Tibial artery (tissue), 4 donors: ENCODE data around the gene GFOD1.
"Not testable (repeated sequence)": the region's sequence is repeated elsewhere in the genome, so short reads cannot be mapped to it uniquely, and the experiment has no call there.

Experiments used
- DNase-seq, 2 donors: peaks; one replicate each; pipeline ENCODE4 v3.0.0-alpha.2; 2019
- H3K27ac ChIP-seq, 2 donors: fragments of 200-600 bp; sonication (generic) in 1 of 2; 1 replicate in 1 of 2; 2 replicates in 1 of 2; pipeline ENCODE4 v1.5.1; 2018 to 2019; ENCODE audit warnings: mild to moderate bottlenecking in 1 of 2
- H3K27me3 ChIP-seq, 2 donors: fragments of 200-600 bp; sonication (generic) in 1 of 2; one replicate each; pipeline versions ENCODE4 v1.5.1 to v1.6.0; 2016 to 2019
- H3K36me3 ChIP-seq, 3 donors: fragments of 200-600 bp; sonication (generic) in 2 of 3; one replicate each; pipeline ENCODE4 v1.5.1; 2016 to 2019; ENCODE audit warnings: mild to moderate bottlenecking in 2 of 3
- H3K4me1 ChIP-seq, 4 donors: fragments of 200-600 bp; sonication (generic) in 2 of 4; 1 replicate in 3 of 4; 2 replicates in 1 of 4; pipeline ENCODE4 v1.5.1; 2016 to 2019
- H3K4me3 ChIP-seq, 2 donors: fragments of 200-600 bp; sonication (generic) in 1 of 2; 1 replicate in 1 of 2; 2 replicates in 1 of 2; pipeline ENCODE4 v1.5.1; 2018 to 2019; ENCODE audit warnings: mild to moderate bottlenecking in 2 of 2
- H3K9me3 ChIP-seq, 3 donors: fragments of 200-600 bp; sonication (generic) in 1 of 3; one replicate each; pipeline ENCODE4 v1.5.1; 2016 to 2019
- CTCF ChIP-seq, 2 experiments: fragments of 200-600 bp in 1 of 2; fragments of 450-650 bp in 1 of 2; IDR thresholded peaks; one replicate each; pipeline ENCODE4 v1.5.1; 2017 to 2019; ENCODE audit warnings: antibody characterized with exemption in 2 of 2, mild to moderate bottlenecking in 1 of 2, moderate library complexity in 1 of 2
- intact Hi-C: fragments of 100-400 bp; cut with DNase I; formaldehyde crosslinking; loops from one replicate; pipeline ENCODE4 v1.15.0; 2023; ENCODE audit warnings: low total_unique reads

GFOD1 gene

GRCh38 chr6:13515912-13516311 lies 28.5 kb upstream of the GFOD1 start:
- intact Hi-C loops = no loop called here
- no peaks in the 10 kb centered on the region for H3K36me3 ChIP-seq

GRCh38 chr6:13513626-13514502 lies 26.5 kb upstream of the GFOD1 start:
- Histone ChIP-seq H3K4me1 (peaks cover 0 to 26% (median 11%) of the 10 kb centered on the region in 4 donors), H3K9me3 (no peaks in the 10 kb centered on the region), H3K36me3 (no peaks in the 10 kb centered on the region), H3K4me3 (no peak overlapping the region), H3K27ac (no peak overlapping the region), H3K27me3 (no peaks in the 10 kb centered on the region)
- no peak for DNase-seq
- TF ChIP-seq CTCF (IDR thresholded peaks at IDR 0.05) = no peak
- intact Hi-C loops = no loop called here

More at GRCh38 chr6:13515912-13516311, 28.5 kb upstream of the GFOD1 start:
- Histone ChIP-seq H3K27ac (no peak overlapping the region), H3K27me3 (no peaks in the 10 kb centered on the region), H3K4me3 (no peak overlapping the region), H3K9me3 (no peaks in the 10 kb centered on the region), H3K4me1 (peaks cover 0 to 16% (median 3%) of the 10 kb centered on the region in 4 donors)
- no peak for DNase-seq
- TF ChIP-seq CTCF (IDR thresholded peaks at IDR 0.05) = no peak

DNA sequence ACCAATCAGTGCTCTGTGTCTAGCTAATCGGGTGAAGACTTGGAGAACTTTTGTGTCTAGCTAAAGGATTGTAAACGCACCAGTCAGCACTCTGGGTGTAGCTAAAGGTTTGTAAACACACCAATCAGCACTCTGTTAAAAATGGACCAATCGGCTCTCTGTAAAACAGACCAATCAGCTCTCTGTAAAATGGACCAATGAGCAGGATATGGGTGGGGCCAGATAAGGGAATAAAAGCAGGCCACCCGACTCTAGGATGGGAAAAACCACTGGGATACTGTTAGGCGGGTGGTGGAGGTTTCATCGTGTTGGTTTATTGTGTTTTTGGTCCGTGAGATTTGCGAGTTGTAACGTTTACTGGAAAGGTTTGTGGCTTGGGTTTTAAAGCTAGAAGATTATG lies 25.5 kb upstream of the GFOD1 start:
- Histone ChIP-seq H3K36me3 (no peaks in the 10 kb centered on the region), H3K27me3 (no peaks in the 10 kb centered on the region), H3K4me3 (no peak overlapping the region), H3K9me3 (no peaks in the 10 kb centered on the region), H3K4me1 (peaks cover 0 to 31% (median 12%) of the 10 kb centered on the region in 4 donors), H3K27ac (no peak overlapping the region)
- intact Hi-C loops = no loop called here
- DNase-seq = no peak
- no peak for TF ChIP-seq CTCF (IDR thresholded peaks at IDR 0.05)

DNA sequence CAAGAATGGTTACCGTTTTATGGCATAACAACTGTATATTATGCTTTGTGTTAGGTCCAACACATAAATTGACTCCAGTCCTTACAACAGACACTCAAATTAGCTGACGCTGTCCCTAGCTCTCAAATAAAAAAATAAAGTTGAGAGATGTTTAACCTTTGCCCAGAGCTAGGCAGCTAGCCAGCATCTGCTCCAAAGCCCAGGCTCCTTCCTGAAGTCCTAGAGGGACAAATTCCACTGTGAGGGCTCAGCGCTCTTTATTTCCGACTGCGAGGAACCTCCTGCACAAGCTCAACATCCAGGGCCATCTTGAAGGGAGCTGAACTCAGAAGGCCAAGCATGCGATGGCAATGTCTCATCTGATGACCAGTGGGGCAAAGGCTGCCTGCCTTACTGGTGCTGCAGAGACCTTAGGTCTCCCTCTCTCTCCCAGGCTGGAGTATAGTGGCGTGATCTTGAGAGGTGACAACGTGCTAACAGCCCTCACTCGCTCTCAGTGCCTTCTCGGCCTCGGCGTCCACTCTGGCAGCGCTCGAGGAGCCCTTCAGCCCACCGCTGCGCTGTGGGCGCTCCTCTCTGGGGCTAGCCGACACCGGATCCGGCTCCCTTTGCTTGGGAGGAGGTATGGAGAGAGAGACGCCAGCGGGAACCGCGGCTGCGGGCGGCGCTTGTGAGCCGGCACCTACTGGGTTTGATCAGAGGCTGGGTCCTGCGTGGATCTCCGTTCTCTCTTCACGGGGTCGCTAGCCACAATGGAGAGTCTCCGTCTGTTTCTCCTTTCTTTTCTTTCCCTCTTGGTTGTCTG lies 24.7 kb upstream of the GFOD1 start:
- DNase-seq = peak in 1 of 2 donors; percentile 77
- TF ChIP-seq CTCF (IDR thresholded peaks at IDR 0.05) = no peak
- H3K4me1 ChIP-seq = peaks cover 0 to 31% (median 12%) of the 10 kb centered on the region in 4 donors
- intact Hi-C loops = no loop called here
- H3K27me3 ChIP-seq = no peaks in the 10 kb centered on the region
- no peak overlapping the region for H3K4me3 ChIP-seq
- peak overlapping the region in 1 of 2 donors; percentile 42 for H3K27ac ChIP-seq
- no peaks in the 10 kb centered on the region for H3K9me3 ChIP-seq
- no peaks in the 10 kb centered on the region for H3K36me3 ChIP-seq

GRCh38 chr6:13511141-13511571 lies 23.8 kb upstream of the GFOD1 start:
- H3K36me3 ChIP-seq, DNase-seq, H3K27me3 ChIP-seq, H3K9me3 ChIP-seq, H3K4me3 ChIP-seq, intact Hi-C loops: not testable (repeated sequence)
- peaks cover 0 to 31% (median 12%) of the 10 kb centered on the region in 4 donors for H3K4me1 ChIP-seq
- H3K27ac ChIP-seq = peak overlapping the region in 1 of 2 donors; percentile 42

- intact Hi-C loops, H3K27ac ChIP-seq, H3K9me3 ChIP-seq: not testable (repeated sequence)
Measured at GRCh38 chr6:13510433-13510832, 23.0 kb upstream of the GFOD1 start.

More at GRCh38 chr6:13510433-13510832, 23.0 kb upstream of the GFOD1 start:
- H3K4me1 ChIP-seq = peaks cover 0 to 31% (median 12%) of the 10 kb centered on the region in 4 donors
- H3K4me3 ChIP-seq, H3K27me3 ChIP-seq, DNase-seq, H3K36me3 ChIP-seq: not testable (repeated sequence)
